HEK293 (cell line): Measurements from ENCODE around the gene PHC1.

Experiments used
- CTCF ChIA-PET: fragments of 350-600 bp; formaldehyde crosslinking; extraction: SDS; loops from one replicate; lab custom pipeline; 2021; ENCODE audit warnings: antibody characterized with exemption; lab: Yijun Ruan, JAX
- POLR2A ChIA-PET: fragments of 300-600 bp; formaldehyde crosslinking; extraction: SDS; loops from one replicate; lab custom pipeline; 2020; ENCODE audit warnings: antibody characterized with exemption, inconsistent platforms; lab: Yijun Ruan, JAX
- H3K27ac ChIP-seq: fragments of 200-500 bp; sonication (Bioruptor generic); 2 replicates; pipeline ENCODE4 v1.5.1; 2014; ENCODE audit warnings: low read depth, low read length, control low read depth, inconsistent platforms; ENCODE audit errors: extremely low read depth
- H3K36me3 ChIP-seq, 2 experiments: fragments of 200-500 bp in 1 of 2; sonication (Bioruptor generic) in 1 of 2; 1 replicate in 1 of 2; 2 replicates in 1 of 2; pipeline ENCODE4 v1.5.1; 2014 to 2017; ENCODE audit warnings: inconsistent platforms in 2 of 2, low read length in 2 of 2; ENCODE audit not compliant: control insufficient read depth in 2 of 2, insufficient read depth in 1 of 2
- H3K4me1 ChIP-seq: fragments of 200-500 bp; sonication (Bioruptor generic); 2 replicates; pipeline ENCODE4 v1.5.1; 2014; ENCODE audit warnings: mild to moderate bottlenecking, low read length, inconsistent platforms; ENCODE audit not compliant: control insufficient read depth, insufficient read depth
- H3K4me3 ChIP-seq: 2 replicates; pipeline ENCODE4 v1.5.1; 2011; ENCODE audit warnings: low read depth, mild to moderate bottlenecking, control low read depth, low read length, moderate library complexity
- H3K9me3 ChIP-seq: fragments of 200-500 bp; sonication (Bioruptor generic); 2 replicates; pipeline ENCODE4 v1.5.1; 2014; ENCODE audit warnings: low read depth, low read length, inconsistent platforms; ENCODE audit not compliant: control insufficient read depth, insufficient read depth
- FEZF1 ChIP-seq: fragments of 450-650 bp; formaldehyde crosslinking; IDR thresholded peaks from 2 replicates; pipeline ENCODE4 v1.5.1; 2016; ENCODE audit warnings: missing biosample characterization, missing genetic modification characterization
- GFI1B ChIP-seq: fragments of 450-650 bp; formaldehyde crosslinking; IDR thresholded peaks from 2 replicates; pipeline ENCODE4 v1.5.1; 2016; ENCODE audit warnings: missing biosample characterization, missing genetic modification characterization
- GLI2 ChIP-seq: fragments of 450-650 bp; formaldehyde crosslinking; IDR thresholded peaks from 2 replicates; pipeline ENCODE4; 2017; ENCODE audit warnings: missing biosample characterization, missing genetic modification characterization, low read depth, borderline replicate concordance
- IKZF3 ChIP-seq: fragments of 450-650 bp; IDR thresholded peaks from 2 replicates; pipeline ENCODE4 v1.5.0; 2018; ENCODE audit warnings: missing biosample characterization, mild to moderate bottlenecking, missing genetic modification characterization, moderate library complexity
- SP2 ChIP-seq: fragments of 450-650 bp; formaldehyde crosslinking; IDR thresholded peaks from 2 replicates; pipeline ENCODE4 v1.5.1; 2016; ENCODE audit warnings: missing biosample characterization, missing genetic modification characterization
- ZNF121 ChIP-seq: fragments of 450-650 bp; formaldehyde crosslinking; IDR thresholded peaks from 2 replicates; pipeline ENCODE4 v1.5.1; 2016; ENCODE audit warnings: missing biosample characterization, missing genetic modification characterization
- ZNF174 ChIP-seq: fragments of 450-650 bp; formaldehyde crosslinking; IDR thresholded peaks from 2 replicates; pipeline ENCODE4 v1.5.0; 2017; ENCODE audit warnings: missing biosample characterization, mild to moderate bottlenecking, missing genetic modification characterization
- ZNF311 ChIP-seq: fragments of 450-650 bp; formaldehyde crosslinking; IDR thresholded peaks from 2 replicates; pipeline ENCODE4 v1.5.1; 2017; ENCODE audit warnings: missing biosample characterization, missing genetic modification characterization, borderline replicate concordance
- ZNF394 ChIP-seq: fragments of 450-650 bp; formaldehyde crosslinking; IDR thresholded peaks from 2 replicates; pipeline ENCODE4 v1.5.1; 2016; ENCODE audit warnings: missing biosample characterization, missing genetic modification characterization, mild to moderate bottlenecking, moderate library complexity, borderline replicate concordance
- ZNF549 ChIP-seq: fragments of 450-650 bp; IDR thresholded peaks from 2 replicates; pipeline ENCODE4 v1.5.1; 2018; ENCODE audit warnings: missing biosample characterization, missing genetic modification characterization, mild to moderate bottlenecking, inconsistent platforms, moderate library complexity
- ZNF571 ChIP-seq: fragments of 450-650 bp; formaldehyde crosslinking; IDR thresholded peaks from 2 replicates; pipeline ENCODE4 v1.5.0; 2017; ENCODE audit warnings: missing biosample characterization, missing genetic modification characterization
- ZNF621 ChIP-seq: fragments of 450-650 bp; formaldehyde crosslinking; IDR thresholded peaks from 2 replicates; pipeline ENCODE4 v1.5.1; 2017; ENCODE audit warnings: missing biosample characterization, missing genetic modification characterization
- ZNF792 ChIP-seq: fragments of 450-650 bp; formaldehyde crosslinking; IDR thresholded peaks from 2 replicates; pipeline ENCODE4 v1.5.1; 2016; ENCODE audit warnings: missing biosample characterization, missing genetic modification characterization
- ZSCAN16 ChIP-seq: fragments of 450-650 bp; formaldehyde crosslinking; IDR thresholded peaks from 2 replicates; pipeline ENCODE4 v1.5.1; 2016; ENCODE audit warnings: missing biosample characterization, missing genetic modification characterization
- ZXDB ChIP-seq: fragments of 450-650 bp; formaldehyde crosslinking; IDR thresholded peaks from 2 replicates; pipeline ENCODE4 v1.5.1; 2016; ENCODE audit warnings: missing biosample characterization, missing genetic modification characterization
- TF ChIP-seq, protein P1 (sequence below): fragments of 450-650 bp; formaldehyde crosslinking; IDR thresholded peaks from 2 replicates; pipeline ENCODE4 v1.5.1; 2016; ENCODE audit warnings: missing biosample characterization, missing genetic modification characterization
- TF ChIP-seq, protein P2 (sequence below): fragments of 450-650 bp; formaldehyde crosslinking; IDR thresholded peaks from 2 replicates; pipeline ENCODE4 v1.5.1; 2016; ENCODE audit warnings: missing biosample characterization, missing genetic modification characterization
- TF ChIP-seq, protein P3 (sequence below): IDR thresholded peaks from 2 replicates; pipeline ENCODE4 v1.6.1; 2011; ENCODE audit warnings: mild to moderate bottlenecking, low read depth, low read length, borderline replicate concordance
- TF ChIP-seq, protein P4 (sequence below): fragments of 450-650 bp; formaldehyde crosslinking; IDR thresholded peaks from 2 replicates; pipeline ENCODE4 v1.5.1; 2016; ENCODE audit warnings: missing biosample characterization, missing genetic modification characterization
- TF ChIP-seq, protein P5 (sequence below): fragments of 450-650 bp; formaldehyde crosslinking; IDR thresholded peaks from 2 replicates; pipeline ENCODE4 v1.5.1; 2016; ENCODE audit warnings: missing biosample characterization, missing genetic modification characterization

The PHC1 gene

DNA sequence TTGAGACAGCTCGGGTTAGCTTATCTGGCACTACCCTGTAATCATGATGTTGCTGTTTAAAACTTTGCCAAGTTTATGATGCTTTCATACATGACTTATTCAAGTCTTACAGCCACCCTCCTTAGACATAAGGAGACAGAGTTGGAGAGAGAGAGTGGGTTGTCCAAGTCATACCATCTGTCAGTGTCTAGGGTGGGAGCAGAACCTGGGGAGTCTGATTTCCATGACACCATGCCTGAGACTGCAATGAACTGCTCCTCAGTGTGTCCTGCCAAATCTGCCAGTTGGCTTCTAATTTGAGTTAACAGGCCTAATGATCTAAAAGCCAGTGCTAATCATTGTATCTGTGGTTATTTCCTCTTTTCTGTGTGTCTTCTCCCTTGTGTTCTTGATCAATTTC, 43.7 kb upstream of the PHC1 start (continued):
- TF ChIP-seq, protein P1, sequence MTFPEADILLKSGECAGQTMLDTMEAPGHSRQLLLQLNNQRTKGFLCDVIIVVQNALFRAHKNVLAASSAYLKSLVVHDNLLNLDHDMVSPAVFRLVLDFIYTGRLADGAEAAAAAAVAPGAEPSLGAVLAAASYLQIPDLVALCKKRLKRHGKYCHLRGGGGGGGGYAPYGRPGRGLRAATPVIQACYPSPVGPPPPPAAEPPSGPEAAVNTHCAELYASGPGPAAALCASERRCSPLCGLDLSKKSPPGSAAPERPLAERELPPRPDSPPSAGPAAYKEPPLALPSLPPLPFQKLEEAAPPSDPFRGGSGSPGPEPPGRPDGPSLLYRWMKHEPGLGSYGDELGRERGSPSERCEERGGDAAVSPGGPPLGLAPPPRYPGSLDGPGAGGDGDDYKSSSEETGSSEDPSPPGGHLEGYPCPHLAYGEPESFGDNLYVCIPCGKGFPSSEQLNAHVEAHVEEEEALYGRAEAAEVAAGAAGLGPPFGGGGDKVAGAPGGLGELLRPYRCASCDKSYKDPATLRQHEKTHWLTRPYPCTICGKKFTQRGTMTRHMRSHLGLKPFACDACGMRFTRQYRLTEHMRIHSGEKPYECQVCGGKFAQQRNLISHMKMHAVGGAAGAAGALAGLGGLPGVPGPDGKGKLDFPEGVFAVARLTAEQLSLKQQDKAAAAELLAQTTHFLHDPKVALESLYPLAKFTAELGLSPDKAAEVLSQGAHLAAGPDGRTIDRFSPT (tag by site-specific recombination), result no peak
- TF ChIP-seq SP2 (tag by site-specific recombination) (no peak), GFI1B (tag by site-specific recombination) (no peak)
- TF ChIP-seq, protein P2, sequence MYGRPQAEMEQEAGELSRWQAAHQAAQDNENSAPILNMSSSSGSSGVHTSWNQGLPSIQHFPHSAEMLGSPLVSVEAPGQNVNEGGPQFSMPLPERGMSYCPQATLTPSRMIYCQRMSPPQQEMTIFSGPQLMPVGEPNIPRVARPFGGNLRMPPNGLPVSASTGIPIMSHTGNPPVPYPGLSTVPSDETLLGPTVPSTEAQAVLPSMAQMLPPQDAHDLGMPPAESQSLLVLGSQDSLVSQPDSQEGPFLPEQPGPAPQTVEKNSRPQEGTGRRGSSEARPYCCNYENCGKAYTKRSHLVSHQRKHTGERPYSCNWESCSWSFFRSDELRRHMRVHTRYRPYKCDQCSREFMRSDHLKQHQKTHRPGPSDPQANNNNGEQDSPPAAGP, result no peak

DNA sequence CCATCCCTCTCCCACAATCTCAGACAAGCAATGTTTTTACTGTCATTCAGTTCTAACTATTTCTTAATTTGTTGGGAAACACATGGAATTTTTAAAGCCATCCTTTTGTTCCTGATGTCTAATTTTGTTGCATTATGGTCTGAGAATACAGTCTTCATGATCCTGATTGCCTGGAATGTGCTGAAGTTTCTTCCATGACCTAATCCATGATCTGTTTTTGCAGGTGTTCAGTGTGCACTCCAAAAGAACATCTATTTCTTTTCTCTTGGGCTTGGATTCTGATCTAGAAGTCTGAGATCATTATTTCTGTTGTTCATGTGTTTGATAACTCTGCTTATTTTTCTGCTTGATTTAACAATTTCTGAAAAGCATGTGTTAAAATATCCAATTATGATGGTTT, 43.2 kb upstream of the PHC1 start:
- H3K9me3 ChIP-seq, result no peaks in the 10 kb centered on the region
- no peaks in the 10 kb centered on the region for H3K36me3 ChIP-seq
- H3K4me1 ChIP-seq, result peaks cover 3% of the 10 kb centered on the region; the same call in 1 of the 2 replicates
- CTCF ChIA-PET, result interaction anchor here (2.6 kb wide), 1 partner anchor 11 kb away, joined by 17 read pairs; no protein-coding TSS in a partner anchor
- TF ChIP-seq ZNF174, result no peak
- no peak for TF ChIP-seq ZXDB (tag by site-specific recombination)
- TF ChIP-seq ZSCAN16, result no peak
- 0 out of 2 replicates have a peak, but pooled peaks have one; percentile 8 for TF ChIP-seq FEZF1 (tag by site-specific recombination)
- no peak for TF ChIP-seq ZNF792 (tag by site-specific recombination)
- TF ChIP-seq, all 188 proteins: peak for 1
- no peak overlapping the region for H3K4me3 ChIP-seq
- no peak overlapping the region for H3K27ac ChIP-seq
- POLR2A ChIA-PET, result no interaction called here

DNA sequence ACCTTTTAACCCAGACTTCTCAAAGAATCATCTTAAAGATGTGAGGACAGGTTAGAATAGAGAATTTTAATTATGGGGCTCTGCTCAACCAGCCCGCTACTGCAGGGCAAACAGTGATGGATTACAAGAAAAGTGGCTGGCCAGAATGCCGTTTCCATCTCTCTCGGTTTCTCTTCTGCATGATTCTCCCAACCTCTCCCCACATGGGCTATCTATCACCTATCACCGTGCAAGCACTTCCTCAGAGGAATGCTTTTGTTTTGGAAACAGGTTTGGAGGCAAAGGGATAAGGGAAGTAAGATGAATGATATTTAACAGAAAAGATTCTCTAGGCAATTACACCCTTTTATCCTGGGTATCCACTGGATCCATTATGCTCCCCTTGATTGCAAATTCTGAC, 37.4 kb upstream of the PHC1 start:
- ChIA-PET CTCF (no interaction called here), POLR2A (no interaction called here)
- Histone ChIP-seq H3K9me3 (no peaks in the 10 kb centered on the region), H3K27ac (no peak overlapping the region), H3K36me3 (no peaks in the 10 kb centered on the region), H3K4me3 (no peak overlapping the region), H3K4me1 (no peaks in the 10 kb centered on the region)
- TF ChIP-seq GLI2 (no peak), ZSCAN16 (no peak), ZNF792 (tag by site-specific recombination) (no peak), ZNF394 (tag by site-specific recombination) (no peak), IKZF3 (tag by site-specific recombination) (no peak), ZNF549 (no peak), ZNF571 (tag by site-specific recombination) (no peak), ZNF311 (tag by site-specific recombination) (no peak), ZNF621 (tag by site-specific recombination) (no peak), ZNF121 (tag by site-specific recombination) (no peak)
- TF ChIP-seq, protein P3, sequence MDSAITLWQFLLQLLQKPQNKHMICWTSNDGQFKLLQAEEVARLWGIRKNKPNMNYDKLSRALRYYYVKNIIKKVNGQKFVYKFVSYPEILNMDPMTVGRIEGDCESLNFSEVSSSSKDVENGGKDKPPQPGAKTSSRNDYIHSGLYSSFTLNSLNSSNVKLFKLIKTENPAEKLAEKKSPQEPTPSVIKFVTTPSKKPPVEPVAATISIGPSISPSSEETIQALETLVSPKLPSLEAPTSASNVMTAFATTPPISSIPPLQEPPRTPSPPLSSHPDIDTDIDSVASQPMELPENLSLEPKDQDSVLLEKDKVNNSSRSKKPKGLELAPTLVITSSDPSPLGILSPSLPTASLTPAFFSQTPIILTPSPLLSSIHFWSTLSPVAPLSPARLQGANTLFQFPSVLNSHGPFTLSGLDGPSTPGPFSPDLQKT, result no peak
- TF ChIP-seq, protein P4, sequence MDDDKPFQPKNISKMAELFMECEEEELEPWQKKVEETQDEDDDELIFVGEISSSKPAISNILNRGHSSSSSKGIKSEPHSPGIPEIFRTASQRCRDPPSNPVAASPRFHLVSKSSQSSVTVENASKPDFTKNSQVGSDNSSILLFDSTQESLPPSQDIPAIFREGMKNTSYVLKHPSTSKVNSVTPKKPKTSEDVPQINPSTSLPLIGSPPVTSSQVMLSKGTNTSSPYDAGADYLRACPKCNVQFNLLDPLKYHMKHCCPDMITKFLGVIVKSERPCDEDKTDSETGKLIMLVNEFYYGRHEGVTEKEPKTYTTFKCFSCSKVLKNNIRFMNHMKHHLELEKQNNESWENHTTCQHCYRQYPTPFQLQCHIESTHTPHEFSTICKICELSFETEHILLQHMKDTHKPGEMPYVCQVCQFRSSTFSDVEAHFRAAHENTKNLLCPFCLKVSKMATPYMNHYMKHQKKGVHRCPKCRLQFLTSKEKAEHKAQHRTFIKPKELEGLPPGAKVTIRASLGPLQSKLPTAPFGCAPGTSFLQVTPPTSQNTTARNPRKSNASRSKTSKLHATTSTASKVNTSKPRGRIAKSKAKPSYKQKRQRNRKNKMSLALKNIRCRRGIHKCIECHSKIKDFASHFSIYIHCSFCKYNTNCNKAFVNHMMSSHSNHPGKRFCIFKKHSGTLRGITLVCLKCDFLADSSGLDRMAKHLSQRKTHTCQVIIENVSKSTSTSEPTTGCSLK (tag by site-specific recombination), result no peak
- TF ChIP-seq, protein P5, sequence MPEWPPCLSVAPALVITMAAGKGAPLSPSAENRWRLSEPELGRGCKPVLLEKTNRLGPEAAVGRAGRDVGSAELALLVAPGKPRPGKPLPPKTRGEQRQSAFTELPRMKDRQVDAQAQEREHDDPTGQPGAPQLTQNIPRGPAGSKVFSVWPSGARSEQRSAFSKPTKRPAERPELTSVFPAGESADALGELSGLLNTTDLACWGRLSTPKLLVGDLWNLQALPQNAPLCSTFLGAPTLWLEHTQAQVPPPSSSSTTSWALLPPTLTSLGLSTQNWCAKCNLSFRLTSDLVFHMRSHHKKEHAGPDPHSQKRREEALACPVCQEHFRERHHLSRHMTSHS (tag by site-specific recombination), result no peak
